GM04503 (cell line): ENCODE results near the gene PDGFRB.

ENCODE experiments used
- DNase-seq: peaks from one replicate; pipeline ENCODE4 v3.0.0-alpha.2; 2012; ENCODE audit warnings: low read depth

PDGFRB gene

GRCh38 chr5:150082374-150082773, 73.3 kb downstream of the PDGFRB start:
- no peak for DNase-seq

GRCh38 chr5:150081541-150082283, 73.9 kb downstream of the PDGFRB start:
- no peak for DNase-seq

- no peak for DNase-seq
Observed at GRCh38 chr5:150080696-150081435, 74.8 kb downstream of the PDGFRB start.

- no peak for DNase-seq
Observed at GRCh38 chr5:150079909-150080461, 75.7 kb downstream of the PDGFRB start.

- DNase-seq: no peak
Observed at GRCh38 chr5:150078802-150079689, 76.6 kb downstream of the PDGFRB start.

GRCh38 chr5:150077996-150078801, 77.4 kb downstream of the PDGFRB start:
- no peak for DNase-seq

- DNase-seq: no peak
Observed at GRCh38 chr5:150077060-150077459, 78.6 kb downstream of the PDGFRB start.

- no peak for DNase-seq
Observed at GRCh38 chr5:150075806-150076205, 79.8 kb downstream of the PDGFRB start.

- DNase-seq: no peak
Observed at GRCh38 chr5:150075233-150075632, 80.4 kb downstream of the PDGFRB start.

GRCh38 chr5:150073677-150074076, 82.0 kb downstream of the PDGFRB start:
- DNase-seq: no peak

GRCh38 chr5:150073086-150073625, 82.5 kb downstream of the PDGFRB start:
- no peak for DNase-seq

GRCh38 chr5:150070821-150071220, 84.8 kb downstream of the PDGFRB start:
- DNase-seq: no peak

GRCh38 chr5:150069672-150070627, 85.7 kb downstream of the PDGFRB start:
- DNase-seq: no peak

GRCh38 chr5:150068961-150069645, 86.5 kb downstream of the PDGFRB start:
- DNase-seq: no peak

- no peak for DNase-seq
Observed at GRCh38 chr5:150068472-150068871, 87.2 kb downstream of the PDGFRB start.

- DNase-seq: no peak
Observed at GRCh38 chr5:150068071-150068470, 87.6 kb downstream of the PDGFRB start.

GRCh38 chr5:150067405-150067960, 88.2 kb downstream of the PDGFRB start:
- no peak for DNase-seq

- DNase-seq: peak; percentile 47
Observed at GRCh38 chr5:150066901-150067396, 88.7 kb downstream of the PDGFRB start.

GRCh38 chr5:150066436-150066835, 89.2 kb downstream of the PDGFRB start:
- DNase-seq: no peak
